NT2/D1 (cell line): ENCODE measurements around the gene MAP7.

Source experiments
- SUZ12 ChIP-seq: IDR thresholded peaks from 2 replicates; pipeline ENCODE4 v1.6.1; 2011; ENCODE audit not compliant: insufficient read length, insufficient read depth; ENCODE audit errors: extremely low read depth
- YY1 ChIP-seq: IDR thresholded peaks from 2 replicates; pipeline ENCODE4 v1.6.1; 2011; ENCODE audit not compliant: insufficient read length, insufficient read depth
- ZNF274 ChIP-seq: IDR thresholded peaks from 2 replicates; pipeline ENCODE4 v1.6.1; 2011; ENCODE audit warnings: mild to moderate bottlenecking, low read depth, low read length

GRCh38 chr6:136521427-136521826 is 28.8 kb downstream of the MAP7 start:
- TF ChIP-seq SUZ12: no peak
- no peak for TF ChIP-seq YY1
- no peak for TF ChIP-seq ZNF274
